Mononuclear cell (primary cell): Measurements from ENCODE around the gene SULT1A2. TPM values are rescaled to one million over a fixed set of nuclear protein-coding genes. Genes with fewer than 3 reads are reported as not detected.
A peak's percentile ranks its signal among the peaks of the same experiment; 100 is the strongest.
"Not testable (repeated sequence)": the region's sequence is repeated elsewhere in the genome, so short reads cannot be mapped to it uniquely, and the experiment has no call there.

Source experiments
- H3K27me3 ChIP-seq: 2 replicates; pipeline ENCODE4 v1.6.0; 2011; ENCODE audit warnings: low read length, control low read depth; ENCODE audit not compliant: insufficient read depth
- H3K4me1 ChIP-seq: 2 replicates; pipeline ENCODE4 v1.5.1; 2011; ENCODE audit warnings: mild to moderate bottlenecking, low read length, control low read depth; ENCODE audit not compliant: insufficient read depth
- H3K4me3 ChIP-seq: 2 replicates; pipeline ENCODE4 v1.5.1; 2011; ENCODE audit warnings: mild to moderate bottlenecking, low read length, moderate library complexity
- H3K9me3 ChIP-seq: 2 replicates; pipeline ENCODE4 v1.5.1; 2011; ENCODE audit warnings: low read depth, mild to moderate bottlenecking, control low read depth, low read length
- total RNA-seq: library from RNA; depleted of rRNA; stranded (reverse); fragments of >200 nt; gene quantifications from one replicate; pipeline ENCODE4 v1.2.3, GENCODE V29; 2012

The SULT1A2 gene
- 1.6 TPM for total RNA-seq

DNA sequence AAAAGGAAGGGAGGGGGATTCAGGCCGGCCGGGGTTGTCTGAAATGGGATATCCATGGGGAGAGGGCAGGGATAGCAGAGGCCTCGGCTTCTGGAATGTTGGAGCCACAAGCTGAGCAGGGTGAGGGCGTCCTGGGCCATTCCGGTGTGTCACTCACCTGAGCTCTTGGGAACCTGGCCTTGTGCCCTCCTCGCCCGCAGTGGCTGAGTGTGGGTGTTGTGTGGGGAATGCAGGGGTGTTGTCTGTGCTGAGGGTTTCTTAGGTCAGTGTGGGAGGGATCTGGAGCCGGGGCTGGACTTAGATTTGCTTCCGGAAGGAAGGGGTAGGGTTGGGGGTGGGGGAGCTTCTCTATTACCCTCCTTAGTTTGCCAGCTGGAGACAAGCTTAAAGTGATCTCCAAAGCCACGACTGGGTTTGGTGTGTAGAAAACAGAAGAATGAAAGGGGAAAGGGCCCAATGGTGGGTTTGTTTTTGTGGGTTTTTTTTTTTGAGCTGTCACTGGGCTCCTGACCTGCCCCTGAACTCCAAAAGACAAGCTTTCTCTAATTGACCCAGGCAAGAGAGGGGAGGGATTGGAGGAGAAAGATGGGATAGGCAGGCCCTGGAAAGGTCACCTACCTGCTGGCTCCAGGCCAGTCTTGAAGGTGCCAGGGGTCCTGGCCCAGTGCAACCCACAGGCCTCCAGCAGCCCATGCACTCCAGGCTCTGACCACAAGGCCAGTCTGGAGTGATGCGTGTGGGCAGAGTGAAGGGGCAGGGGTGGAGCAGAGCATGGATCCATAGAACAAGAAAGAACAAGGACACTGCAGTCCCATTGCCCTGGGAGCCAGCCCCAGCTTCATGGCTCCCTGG, at the start of gene SULT1A2:
TSS of gene SULT1A2 (minus strand) at position 211 of the 852 bp plus-strand sequence. CDS start 1,120 bp downstream, outside the sequence.
- no peak within 1 kb of the TSS for H3K4me3 ChIP-seq
- no peaks in the 10 kb centered on the region for H3K9me3 ChIP-seq
- peaks cover 6% of the 10 kb centered on the region for H3K4me1 ChIP-seq
- no peaks in the 10 kb centered on the region for H3K27me3 ChIP-seq

DNA sequence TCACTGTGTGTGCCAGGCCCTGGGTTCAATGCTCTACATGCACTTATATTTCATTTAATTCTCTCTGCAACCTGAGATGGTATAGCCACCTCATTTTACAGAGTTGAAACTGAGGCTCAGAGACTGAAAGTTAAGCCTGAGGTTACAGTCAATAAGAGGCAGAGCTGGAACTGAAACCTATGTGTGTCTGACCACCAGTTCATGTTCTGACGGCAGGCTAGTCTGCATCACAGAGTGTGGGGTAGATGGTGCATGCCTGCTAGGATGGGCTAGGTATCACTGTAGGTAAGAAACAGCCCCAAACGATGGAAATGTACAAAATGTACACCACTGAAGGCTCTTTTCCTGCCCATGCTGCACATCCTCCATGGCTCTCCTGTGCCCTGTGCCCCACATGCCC, 43.1 kb upstream of the SULT1A2 start:
- not testable (repeated sequence) for H3K4me1 ChIP-seq, H3K4me3 ChIP-seq, H3K27me3 ChIP-seq, H3K9me3 ChIP-seq

DNA sequence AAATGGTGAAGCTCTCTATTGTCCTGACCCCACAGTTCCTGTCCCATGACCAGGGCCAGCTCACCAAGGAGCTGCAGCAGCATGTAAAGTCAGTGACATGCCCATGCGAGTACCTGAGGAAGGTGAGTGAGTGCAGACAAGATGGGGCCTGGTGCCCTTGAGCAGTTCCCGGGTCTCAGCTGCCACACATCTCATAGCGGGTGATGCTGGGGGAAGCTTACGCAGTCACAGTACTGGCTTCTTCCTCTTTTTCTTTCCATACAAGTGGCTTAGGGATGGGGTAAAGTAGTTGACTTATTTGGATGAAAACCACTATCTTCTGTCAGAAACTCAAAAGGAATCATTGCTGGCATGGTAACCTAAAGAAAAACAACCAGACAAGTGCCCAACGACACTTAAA, 41.5 kb upstream of the SULT1A2 start:
- H3K4me1 ChIP-seq, H3K27me3 ChIP-seq, H3K4me3 ChIP-seq, H3K9me3 ChIP-seq: not testable (repeated sequence)

DNA sequence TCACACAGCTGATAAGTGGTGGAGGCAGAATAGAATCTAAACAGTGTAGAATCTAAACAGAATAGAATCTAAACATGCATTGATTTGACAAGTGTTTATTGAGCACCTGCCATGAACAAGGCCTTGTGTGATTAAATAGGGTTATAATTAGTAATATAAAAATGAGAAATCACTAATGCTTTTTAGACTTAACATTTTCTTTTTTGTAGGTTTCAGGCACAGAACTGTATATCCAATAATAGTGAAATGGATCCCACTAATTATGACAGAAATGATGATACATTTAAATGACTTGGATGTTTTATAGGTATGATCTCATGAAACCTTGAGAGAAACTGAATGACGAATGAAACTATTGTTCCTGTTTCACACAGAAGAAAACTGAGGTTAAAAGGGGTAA, 40.9 kb upstream of the SULT1A2 start, which contains the start of gene NPIPB8:
TSS of gene NPIPB8 (plus strand) at position 301 of the 400 bp plus-strand sequence. CDS start 296 bp downstream, outside the sequence.
- not testable (repeated sequence) for H3K9me3 ChIP-seq, H3K27me3 ChIP-seq, H3K4me3 ChIP-seq, H3K4me1 ChIP-seq

DNA sequence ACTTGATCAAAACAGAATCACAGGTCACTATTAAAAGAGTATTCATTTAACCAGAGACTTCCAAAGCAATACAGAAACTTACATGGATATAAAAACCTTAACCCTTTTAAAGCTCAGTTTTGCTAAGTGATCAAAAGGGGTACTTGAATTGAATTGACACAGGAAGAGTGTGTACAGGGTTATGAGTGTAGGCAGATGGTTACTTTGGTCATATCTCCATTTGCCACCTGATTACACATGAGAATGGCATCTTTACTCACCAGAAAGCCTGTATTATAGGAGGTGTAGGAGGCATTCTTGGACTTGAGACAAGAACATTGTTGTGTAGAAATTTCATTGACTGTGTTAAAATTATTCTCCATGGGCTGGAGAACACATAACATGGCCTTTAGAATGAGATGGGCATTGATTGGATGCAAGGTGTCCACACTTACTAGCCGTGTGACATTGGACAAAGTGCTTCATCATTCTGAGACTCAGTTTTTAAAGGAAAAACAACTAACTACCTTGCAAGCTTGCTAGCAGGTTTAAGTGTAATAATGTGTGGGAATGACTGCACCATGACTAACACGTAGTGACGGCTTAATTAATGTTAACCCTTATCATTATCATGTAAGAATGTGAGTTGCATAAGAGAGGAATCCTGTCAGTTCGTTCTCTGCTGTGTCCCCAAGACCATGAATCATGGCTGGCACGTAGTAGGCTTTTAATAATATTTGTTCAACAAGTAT, 39.4 kb upstream of the SULT1A2 start:
- H3K4me3 ChIP-seq, H3K27me3 ChIP-seq: not testable (repeated sequence)

DNA sequence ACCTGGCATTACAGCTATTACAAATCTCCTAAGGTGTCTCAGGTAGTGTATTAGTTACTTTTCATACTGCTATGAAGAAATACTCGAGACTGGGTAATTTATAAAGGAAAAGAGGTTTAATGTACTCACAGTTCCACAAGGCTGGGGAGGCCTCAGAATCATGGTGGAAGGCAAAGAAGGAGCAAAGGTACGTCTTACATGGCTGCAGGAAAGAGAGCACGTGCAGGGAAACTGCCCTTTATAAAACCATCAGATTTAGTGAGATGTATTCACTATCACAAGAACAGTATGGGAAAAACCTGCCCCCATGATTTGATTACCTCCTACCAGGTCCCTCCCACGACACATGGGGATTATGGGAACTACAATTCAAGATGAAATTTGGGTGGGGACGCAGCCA, 34.1 kb upstream of the SULT1A2 start:
- not testable (repeated sequence) for H3K4me3 ChIP-seq, H3K27me3 ChIP-seq, H3K4me1 ChIP-seq, H3K9me3 ChIP-seq

More for the DNA sequence above, 39.4 kb upstream of the SULT1A2 start:
- H3K4me1 ChIP-seq, H3K9me3 ChIP-seq: not testable (repeated sequence)

DNA sequence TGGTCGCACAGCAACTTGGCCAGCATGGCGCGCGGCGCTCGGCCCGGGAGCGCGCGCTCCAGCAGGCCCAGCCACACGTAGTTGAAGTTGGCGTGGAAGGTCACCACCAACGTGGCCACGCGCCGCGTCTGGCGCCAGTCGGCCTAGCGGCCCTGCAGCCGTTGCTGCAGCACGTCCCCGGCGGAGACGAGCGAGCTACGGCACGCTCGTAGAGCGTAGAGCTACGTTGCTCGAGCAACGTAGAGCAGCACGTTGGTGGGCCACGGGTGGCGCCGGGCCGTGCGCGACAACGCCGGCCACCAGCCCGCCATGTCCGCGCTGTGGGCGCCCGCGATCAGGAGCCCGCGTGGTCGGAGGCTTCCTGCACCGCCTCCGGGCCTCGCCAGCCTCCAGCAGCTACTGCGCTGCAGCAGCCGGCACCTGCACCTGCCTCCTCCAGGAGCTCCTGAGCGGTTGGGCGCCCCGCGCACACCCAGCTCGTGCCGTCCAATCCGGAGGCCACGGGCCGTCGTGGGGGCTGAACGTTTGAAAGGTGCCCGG, 26.4 kb upstream of the SULT1A2 start:
- H3K4me1 ChIP-seq = peaks cover 22% of the 10 kb centered on the region
- H3K9me3 ChIP-seq = no peaks in the 10 kb centered on the region
- H3K4me3 ChIP-seq = peak overlapping the region; percentile 43
- no peaks in the 10 kb centered on the region for H3K27me3 ChIP-seq

DNA sequence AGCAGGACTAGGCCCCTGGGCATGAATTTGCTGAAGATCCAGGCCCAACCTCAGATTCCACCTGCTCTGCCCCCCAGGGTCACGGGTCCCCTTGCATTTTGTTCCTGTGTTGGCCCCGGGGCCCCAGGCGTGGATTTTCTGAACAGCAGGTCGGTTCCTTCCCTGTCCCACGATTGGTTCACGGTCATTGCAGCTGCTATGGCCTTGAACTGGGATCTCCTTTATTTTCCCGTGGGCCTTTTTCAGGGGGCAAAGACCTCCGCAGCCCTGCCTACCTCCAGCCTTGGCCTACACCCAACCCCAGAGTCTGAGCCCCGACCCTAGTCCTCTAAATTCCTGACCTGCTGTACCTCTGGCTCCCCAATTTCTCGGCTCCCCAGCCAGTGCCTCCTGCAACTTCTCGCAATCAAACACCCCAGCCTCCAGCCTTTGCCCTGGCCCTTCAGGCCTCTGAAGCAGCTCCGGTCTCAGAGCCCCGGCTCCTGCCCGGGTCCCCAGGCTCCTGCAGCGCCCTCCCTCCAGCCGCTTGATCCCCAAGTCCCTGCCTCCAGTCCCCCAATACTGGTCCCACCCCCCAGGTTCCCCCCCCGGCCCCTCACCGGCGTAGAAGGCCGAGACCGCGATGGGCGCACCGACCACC, 25.8 kb upstream of the SULT1A2 start:
- not testable (repeated sequence) for H3K27me3 ChIP-seq, H3K9me3 ChIP-seq
- H3K4me3 ChIP-seq = peak overlapping the region; percentile 43
- H3K4me1 ChIP-seq = peaks cover 28% of the 10 kb centered on the region

DNA sequence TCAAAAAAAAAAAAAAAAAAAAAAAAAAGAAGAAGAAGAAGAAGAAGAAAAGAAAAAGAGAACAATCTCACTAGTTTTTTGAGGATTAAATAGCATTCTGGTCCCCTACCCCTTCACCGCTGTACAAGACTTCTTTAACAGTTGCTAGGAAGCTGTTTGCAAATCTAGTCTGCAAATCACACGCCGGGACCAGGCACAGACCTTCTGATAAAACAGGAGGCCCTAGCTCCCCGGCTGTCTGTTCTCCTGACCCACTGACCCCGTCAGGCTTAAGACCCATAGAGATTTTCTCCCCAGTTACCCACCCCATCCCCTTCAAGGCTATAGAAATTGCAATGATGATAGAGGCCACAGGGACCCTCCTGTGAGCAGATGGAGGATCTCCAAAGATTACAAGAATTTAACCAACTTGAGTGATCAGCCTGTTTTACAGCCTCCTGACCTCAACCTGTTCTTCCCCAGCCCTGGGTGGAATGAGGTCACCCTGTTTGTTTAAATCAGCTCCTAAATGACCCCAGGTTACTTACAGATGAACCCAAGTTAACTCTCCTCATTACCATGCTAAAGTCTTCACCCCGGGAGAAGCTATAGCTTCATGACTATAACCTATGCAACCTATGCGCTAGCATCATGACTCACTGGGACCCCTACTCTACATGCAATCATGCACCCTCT, 24.8 kb upstream of the SULT1A2 start:
- H3K4me3 ChIP-seq = no peak overlapping the region
- H3K4me1 ChIP-seq = peaks cover 39% of the 10 kb centered on the region
- no peaks in the 10 kb centered on the region for H3K27me3 ChIP-seq
- H3K9me3 ChIP-seq = no peaks in the 10 kb centered on the region

DNA sequence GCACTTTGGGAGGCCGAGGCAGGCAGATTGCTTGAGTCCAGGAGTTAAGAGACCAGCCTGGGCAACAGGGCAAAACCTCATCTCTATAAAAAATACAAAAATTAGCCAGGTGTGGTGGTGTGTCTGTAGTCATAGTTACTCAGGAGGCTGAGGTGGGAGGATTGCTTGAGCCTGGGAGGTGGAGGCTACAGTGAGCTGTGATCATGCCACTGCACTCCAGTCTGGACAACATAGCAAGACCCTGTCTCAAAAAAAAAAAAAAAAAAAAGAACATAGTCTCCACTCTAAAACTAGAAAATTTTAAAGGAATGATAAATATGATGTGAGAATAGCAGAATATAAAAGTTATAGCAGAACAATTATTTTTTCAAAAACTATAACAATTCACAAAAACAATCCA, 23.5 kb upstream of the SULT1A2 start:
- not testable (repeated sequence) for H3K4me3 ChIP-seq, H3K9me3 ChIP-seq, H3K27me3 ChIP-seq
- peaks cover 46% of the 10 kb centered on the region for H3K4me1 ChIP-seq

DNA sequence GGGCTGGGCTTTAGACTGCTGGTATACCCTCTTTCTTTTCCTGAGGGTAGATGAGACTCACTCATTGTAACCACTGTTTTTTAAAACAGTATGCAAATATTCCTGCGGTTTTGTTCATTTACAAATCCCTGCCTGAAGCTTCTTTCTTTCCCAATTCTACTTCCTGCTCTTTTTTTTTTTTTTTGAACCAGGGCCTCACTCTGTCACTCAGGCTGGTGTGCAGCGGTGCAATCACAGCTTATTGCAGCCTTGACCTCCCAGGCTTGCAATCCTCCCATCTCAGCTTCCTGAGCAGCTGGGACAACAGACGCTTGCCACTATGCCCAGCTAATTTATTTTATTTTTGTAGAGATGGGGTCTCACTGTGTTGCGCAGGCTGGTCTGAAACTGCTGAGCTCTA, 21.0 kb upstream of the SULT1A2 start:
- Histone ChIP-seq H3K4me3 (no peak overlapping the region), H3K9me3 (no peaks in the 10 kb centered on the region), H3K4me1 (peaks cover 46% of the 10 kb centered on the region), H3K27me3 (no peaks in the 10 kb centered on the region)

DNA sequence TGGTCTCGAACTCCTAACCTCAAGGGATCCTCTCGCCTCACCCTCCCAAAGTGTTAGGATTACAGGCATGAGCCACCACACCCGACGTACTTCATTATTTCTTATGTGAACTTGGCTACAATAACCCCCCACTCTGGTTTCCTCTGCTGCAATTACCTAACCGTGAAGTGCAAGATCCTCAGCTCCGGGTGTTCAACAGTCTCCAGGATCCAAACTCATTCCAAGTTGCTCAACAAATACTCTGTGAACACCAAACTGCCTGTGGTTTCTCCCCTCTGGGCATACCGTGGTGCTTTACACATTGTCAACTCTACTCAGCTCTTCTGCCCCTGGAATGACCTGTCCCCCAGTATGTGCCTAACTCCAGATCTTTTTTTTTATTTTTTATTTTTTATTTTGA, 19.8 kb upstream of the SULT1A2 start:
- Histone ChIP-seq H3K27me3 (no peaks in the 10 kb centered on the region), H3K9me3 (no peaks in the 10 kb centered on the region), H3K4me1 (peaks cover 35% of the 10 kb centered on the region), H3K4me3 (no peak overlapping the region)

DNA sequence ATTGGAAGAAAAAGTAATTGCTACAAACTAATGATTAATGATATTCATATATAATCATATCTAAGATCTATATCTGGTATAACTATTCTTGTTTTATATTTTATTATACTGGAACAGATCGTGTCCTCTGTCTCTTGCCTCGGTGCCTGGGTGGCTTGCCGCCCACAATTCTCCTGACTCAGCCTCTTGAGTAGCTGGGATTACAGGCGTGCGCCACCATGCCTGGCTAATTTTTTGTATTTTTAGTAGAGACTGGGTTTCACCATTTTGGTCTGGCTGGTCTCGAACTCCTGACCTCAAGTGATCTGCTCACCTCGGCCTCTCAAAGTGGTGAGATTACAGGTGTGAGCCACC, 19.4 kb upstream of the SULT1A2 start:
- not testable (repeated sequence) for H3K4me3 ChIP-seq, H3K27me3 ChIP-seq, H3K9me3 ChIP-seq
- peaks cover 33% of the 10 kb centered on the region for H3K4me1 ChIP-seq

DNA sequence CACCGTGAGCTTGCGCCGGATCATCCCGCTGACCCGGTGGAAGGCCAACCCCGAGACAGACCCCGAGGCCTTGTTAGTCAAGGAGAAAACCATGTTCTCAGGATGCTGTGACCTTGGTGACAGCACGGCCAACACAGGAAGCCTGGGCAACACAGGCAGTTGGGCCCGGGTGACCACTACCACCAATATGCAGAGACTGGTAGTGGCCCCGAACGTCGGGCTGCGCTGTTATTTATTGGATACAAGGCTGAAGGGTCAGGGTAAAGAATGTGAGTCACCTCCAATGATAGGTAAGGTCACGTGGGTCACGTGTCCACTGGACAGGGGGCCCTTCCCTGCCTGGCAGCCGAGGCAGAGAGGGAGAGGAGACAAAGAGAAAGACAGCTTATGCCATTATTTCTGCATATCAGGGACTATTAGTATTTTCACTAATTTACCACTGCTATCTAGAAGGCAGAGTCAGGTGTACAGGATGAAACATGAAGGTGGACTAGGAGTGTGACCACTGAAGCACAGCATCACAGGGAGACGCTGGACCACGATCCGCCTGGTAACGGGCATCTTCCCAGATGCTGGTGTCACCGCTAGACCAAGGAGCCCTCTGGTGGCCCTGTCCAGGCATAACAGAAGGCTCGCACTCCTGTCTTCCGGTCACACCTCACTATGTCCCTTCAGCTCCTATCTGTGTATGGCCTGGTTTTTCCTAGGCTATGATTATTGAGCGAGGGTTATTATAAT, 18.8 kb upstream of the SULT1A2 start:
- peaks cover 38% of the 10 kb centered on the region for H3K4me1 ChIP-seq
- H3K9me3 ChIP-seq, H3K27me3 ChIP-seq, H3K4me3 ChIP-seq: not testable (repeated sequence)
